CD8-positive, alpha-beta memory T cell (primary cell): Measurements from ENCODE around the gene POLR3G. TPM values are rescaled to one million over a fixed set of nuclear protein-coding genes. Genes with fewer than 3 reads are reported as not detected.

Experiments used
- CTCF ChIA-PET: fragments of 350-600 bp; sonication (Branson Sonifier 250); formaldehyde crosslinking; loops from one replicate; lab custom pipeline; 2021; ENCODE audit warnings: antibody characterized with exemption; lab: Charles Lee
- POLR2A ChIA-PET: fragments of 350-600 bp; sonication (Branson Sonifier 250); formaldehyde crosslinking; loops from one replicate; lab custom pipeline; 2021; ENCODE audit warnings: antibody characterized with exemption; lab: Charles Lee
- DNase-seq, 5 donors: peaks; one replicate each; pipeline versions ENCODE4 v3.0.0 to v3.0.0-alpha.2; 2020 to 2022; ENCODE audit warnings: mixed read lengths in 1 of 5
- H3K27ac ChIP-seq: one replicate; pipeline ENCODE4 v1.7.0; 2013; ENCODE audit warnings: low read depth, mild to moderate bottlenecking, low read length, moderate library complexity
- H3K27me3 ChIP-seq: 2 replicates; pipeline ENCODE4 v1.7.0; 2013; ENCODE audit warnings: low read length, mild to moderate bottlenecking; ENCODE audit not compliant: insufficient read depth, poor library complexity, severe bottlenecking
- H3K36me3 ChIP-seq: 2 replicates; pipeline ENCODE4 v1.7.0; 2013; ENCODE audit warnings: mild to moderate bottlenecking, low read length, moderate library complexity; ENCODE audit not compliant: insufficient read depth
- H3K4me1 ChIP-seq: 2 replicates; pipeline ENCODE4 v1.7.0; 2013; ENCODE audit warnings: mild to moderate bottlenecking, low read length, moderate library complexity; ENCODE audit not compliant: insufficient read depth
- H3K4me3 ChIP-seq: 2 replicates; pipeline ENCODE4 v1.7.0; 2013; ENCODE audit warnings: mild to moderate bottlenecking, low read length
- H3K9me3 ChIP-seq: 2 replicates; pipeline ENCODE4 v1.7.0; 2013; ENCODE audit warnings: mild to moderate bottlenecking, low read length
- H3K27ac Mint-ChIP-seq, 8 donors: one replicate each; pipeline ENCODE4 v1.8.0; 2020 to 2021; ENCODE audit warnings: mixed read lengths in 8 of 8, mild to moderate bottlenecking in 6 of 8, inconsistent platforms in 3 of 8, moderate library complexity in 3 of 8
- H3K27me3 Mint-ChIP-seq, 2 donors: one replicate each; pipeline ENCODE4 v1.8.0; 2020 to 2021; ENCODE audit warnings: mixed read lengths in 2 of 2, mild to moderate bottlenecking in 1 of 2, moderate library complexity in 1 of 2
- H3K36me3 Mint-ChIP-seq, 3 donors: one replicate each; pipeline ENCODE4 v1.8.0; 2020 to 2021; ENCODE audit warnings: mixed read lengths in 3 of 3, inconsistent platforms in 1 of 3, mild to moderate bottlenecking in 1 of 3
- H3K4me1 Mint-ChIP-seq, 3 donors: one replicate each; pipeline ENCODE4 v1.8.0; 2020 to 2021; ENCODE audit warnings: mixed read lengths in 3 of 3, inconsistent platforms in 1 of 3, mild to moderate bottlenecking in 1 of 3
- H3K4me3 Mint-ChIP-seq, 7 donors: one replicate each; pipeline ENCODE4 v1.8.0; 2020 to 2021; ENCODE audit warnings: mixed read lengths in 7 of 7, mild to moderate bottlenecking in 6 of 7, moderate library complexity in 4 of 7, inconsistent platforms in 2 of 7
- H3K9me3 Mint-ChIP-seq, 5 donors: one replicate each; pipeline ENCODE4 v1.8.0; 2020 to 2022; ENCODE audit warnings: mixed read lengths in 5 of 5, mild to moderate bottlenecking in 3 of 5, moderate library complexity in 2 of 5, inconsistent platforms in 1 of 5
- polyA plus RNA-seq: library from polyadenylated mRNA; unstranded; fragments of 300-500 nt; fragmentation: Illumina TruSeq; gene quantifications from one replicate; pipeline ENCODE4 v1.2.3, GENCODE V29; 2021
- total RNA-seq, 2 experiments: library from RNA; stranded (reverse); gene quantifications; one replicate each; pipeline ENCODE4 v1.2.3, GENCODE V29; 2021

POLR3G gene
- total and polyA plus RNA-seq, 3 experiments from 2014 or later = 1.3 to 15.1 (median 14.7) TPM

DNA sequence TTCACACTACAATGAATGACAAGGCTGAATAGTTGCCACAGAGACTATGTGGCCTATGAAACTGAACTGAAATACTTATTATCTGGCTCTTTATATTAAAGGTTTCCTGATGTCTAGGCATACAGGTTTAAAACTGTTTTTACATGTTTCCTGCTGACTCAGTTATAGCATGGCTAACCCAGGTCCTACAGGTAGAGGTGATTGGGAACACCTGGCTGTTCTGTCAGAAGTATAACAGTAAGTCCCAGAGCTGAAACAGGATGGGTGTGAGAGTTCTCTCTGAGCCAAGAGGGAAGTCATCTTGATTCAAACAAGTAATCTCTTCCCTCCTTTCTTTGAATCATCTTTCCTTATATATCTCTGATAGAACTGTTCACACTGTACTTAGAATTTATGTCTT lies 79.0 kb downstream of the POLR3G start:
- Mint-ChIP-seq H3K4me3 (no peak overlapping the region), H3K27ac (no peak overlapping the region), H3K27me3 (peaks cover 25 to 62% of the 10 kb centered on the region in 2 donors), H3K9me3 (no peaks in the 10 kb centered on the region), H3K36me3 (no peaks in the 10 kb centered on the region), H3K4me1 (peaks cover 6 to 11% (median 8%) of the 10 kb centered on the region in 3 donors)
- ChIA-PET POLR2A (no interaction called here), CTCF (no interaction called here)
- Histone ChIP-seq H3K9me3 (no peaks in the 10 kb centered on the region), H3K27me3 (peaks cover 13% of the 10 kb centered on the region), H3K4me1 (no peaks in the 10 kb centered on the region), H3K36me3 (no peaks in the 10 kb centered on the region), H3K4me3 (no peak overlapping the region), H3K27ac (no peak overlapping the region)
- no peak for DNase-seq

DNA sequence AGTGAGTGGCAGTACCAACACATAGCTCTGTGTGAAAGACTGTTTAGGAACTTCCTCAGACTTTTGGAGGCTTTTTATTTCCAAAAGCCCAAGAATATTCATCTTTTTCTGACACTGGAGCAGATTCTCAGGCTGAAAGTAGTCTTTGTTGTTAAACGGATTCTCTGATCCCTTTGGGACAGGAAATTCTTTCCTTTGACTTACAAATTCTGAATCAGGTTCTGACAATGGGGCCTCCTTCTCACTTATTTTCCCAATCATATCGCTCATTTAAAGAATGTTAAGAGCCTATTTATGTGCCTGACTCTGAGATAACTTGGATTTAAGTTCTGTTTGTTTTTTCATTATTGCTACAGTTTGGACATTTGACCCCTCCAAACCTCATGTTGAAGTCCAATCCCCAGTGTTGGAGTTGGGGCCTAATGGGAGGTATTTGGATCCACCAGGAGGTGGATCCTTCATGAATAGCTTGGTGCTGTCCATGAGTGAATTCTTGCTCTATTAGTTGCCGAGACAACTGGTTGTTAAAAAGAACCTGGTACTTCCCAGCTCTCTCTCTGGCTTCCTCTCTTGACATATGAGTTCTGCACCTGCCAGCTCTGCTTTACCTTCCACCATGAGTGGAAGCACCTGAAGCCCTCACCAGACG lies 79.8 kb downstream of the POLR3G start:
- Mint-ChIP-seq H3K9me3 (no peaks in the 10 kb centered on the region), H3K4me3 (no peak overlapping the region), H3K27ac (no peak overlapping the region), H3K36me3 (no peaks in the 10 kb centered on the region), H3K4me1 (peaks cover 10 to 16% (median 12%) of the 10 kb centered on the region in 3 donors), H3K27me3 (peaks cover 29 to 67% of the 10 kb centered on the region in 2 donors)
- Histone ChIP-seq H3K27ac (no peak overlapping the region), H3K4me3 (no peak overlapping the region), H3K27me3 (peaks cover 17% of the 10 kb centered on the region), H3K4me1 (no peaks in the 10 kb centered on the region), H3K36me3 (no peaks in the 10 kb centered on the region), H3K9me3 (no peaks in the 10 kb centered on the region)
- DNase-seq = no peak
- ChIA-PET POLR2A (no interaction called here), CTCF (no interaction called here)

DNA sequence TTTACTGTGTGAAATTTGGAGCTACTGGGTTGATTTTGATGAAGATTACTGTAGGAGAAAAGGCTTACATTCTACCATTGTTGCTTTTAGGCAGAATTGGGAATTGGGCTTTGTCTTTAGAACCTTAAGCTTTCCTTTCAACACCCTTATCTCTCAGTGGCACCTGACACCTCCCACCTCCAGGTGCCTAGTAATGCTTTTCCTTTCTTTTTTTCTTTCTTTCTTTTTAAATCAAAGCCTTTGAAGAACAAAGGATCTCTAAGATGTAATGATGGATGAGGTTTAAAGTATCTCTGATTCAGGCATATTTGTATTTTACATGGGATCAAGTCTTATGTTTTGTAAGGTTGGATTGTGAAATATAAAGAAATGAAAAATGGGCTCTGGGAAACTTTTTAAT lies 81.0 kb downstream of the POLR3G start:
- ChIA-PET POLR2A (no interaction called here), CTCF (no interaction called here)
- H3K4me1 Mint-ChIP-seq = peaks cover 10 to 16% (median 12%) of the 10 kb centered on the region in 3 donors
- H3K4me3 Mint-ChIP-seq = no peak overlapping the region
- no peaks in the 10 kb centered on the region for H3K4me1 ChIP-seq
- no peaks in the 10 kb centered on the region for H3K9me3 Mint-ChIP-seq
- H3K36me3 ChIP-seq = no peaks in the 10 kb centered on the region
- DNase-seq = no peak
- no peak overlapping the region for H3K27ac ChIP-seq
- peaks cover 30 to 75% of the 10 kb centered on the region in 2 donors for H3K27me3 Mint-ChIP-seq
- no peaks in the 10 kb centered on the region for H3K36me3 Mint-ChIP-seq
- peaks cover 17% of the 10 kb centered on the region for H3K27me3 ChIP-seq
- no peak overlapping the region for H3K27ac Mint-ChIP-seq
- no peaks in the 10 kb centered on the region for H3K9me3 ChIP-seq
- H3K4me3 ChIP-seq = no peak overlapping the region

DNA sequence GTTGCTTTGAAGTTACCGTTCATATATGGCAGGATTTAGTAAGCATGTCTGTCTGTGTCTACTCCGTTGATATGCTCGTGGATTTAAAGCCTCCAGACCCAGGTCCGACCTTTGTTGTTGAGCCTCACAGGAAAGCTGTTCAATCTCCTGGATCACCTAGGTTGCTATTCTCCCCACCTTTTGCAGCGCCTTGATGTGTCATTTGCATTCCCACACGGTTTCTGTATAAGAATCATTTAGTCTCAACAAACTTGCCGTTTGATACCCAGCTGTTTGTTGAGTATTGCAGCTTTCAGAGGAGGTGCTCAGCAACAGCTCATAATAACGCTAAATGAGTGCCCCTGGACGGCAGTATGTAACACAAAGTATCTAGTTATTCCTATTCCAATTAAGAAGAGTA lies 82.7 kb downstream of the POLR3G start:
- no peak overlapping the region for H3K4me3 ChIP-seq
- peaks cover 28 to 76% of the 10 kb centered on the region in 2 donors for H3K27me3 Mint-ChIP-seq
- H3K4me3 Mint-ChIP-seq = no peak overlapping the region
- peaks cover 27% of the 10 kb centered on the region for H3K27me3 ChIP-seq
- no peak overlapping the region for H3K27ac Mint-ChIP-seq
- DNase-seq = no peak
- H3K9me3 Mint-ChIP-seq = no peaks in the 10 kb centered on the region
- H3K4me1 ChIP-seq = no peaks in the 10 kb centered on the region
- H3K4me1 Mint-ChIP-seq = peaks cover 10 to 16% (median 12%) of the 10 kb centered on the region in 3 donors
- CTCF ChIA-PET = no interaction called here
- POLR2A ChIA-PET = no interaction called here
- no peaks in the 10 kb centered on the region for H3K36me3 Mint-ChIP-seq
- H3K27ac ChIP-seq = no peak overlapping the region
- no peaks in the 10 kb centered on the region for H3K36me3 ChIP-seq
- H3K9me3 ChIP-seq = no peaks in the 10 kb centered on the region

DNA sequence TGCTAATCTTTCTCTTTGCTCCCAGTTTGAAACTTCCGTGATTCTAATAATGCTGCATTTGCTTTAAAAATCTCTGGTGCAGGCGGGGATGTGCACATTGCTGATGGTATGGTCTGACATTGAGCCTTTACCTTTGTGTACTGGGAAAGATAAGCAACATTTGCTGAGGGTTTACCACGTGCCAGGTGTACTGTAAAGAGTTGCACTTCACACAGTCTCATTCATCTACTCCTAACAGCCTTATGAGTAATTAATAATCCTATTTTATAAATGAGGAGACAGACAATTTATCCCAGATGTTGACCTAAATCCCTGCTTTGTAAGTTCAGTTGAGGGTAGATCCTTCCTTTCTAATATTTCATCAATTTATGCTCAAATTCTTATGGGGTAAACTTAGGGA lies 83.2 kb downstream of the POLR3G start:
- Histone ChIP-seq H3K4me1 (no peaks in the 10 kb centered on the region), H3K27ac (no peak overlapping the region), H3K9me3 (no peaks in the 10 kb centered on the region), H3K4me3 (no peak overlapping the region), H3K27me3 (peaks cover 27% of the 10 kb centered on the region), H3K36me3 (no peaks in the 10 kb centered on the region)
- ChIA-PET CTCF (no interaction called here), POLR2A (no interaction called here)
- H3K27me3 Mint-ChIP-seq = peaks cover 28 to 75% of the 10 kb centered on the region in 2 donors
- H3K4me1 Mint-ChIP-seq = peaks cover 10 to 16% (median 12%) of the 10 kb centered on the region in 3 donors
- peak overlapping the region in 1 of 8 donors; percentile 41 for H3K27ac Mint-ChIP-seq
- DNase-seq = no peak
- peak overlapping the region in 6 of 7 donors; percentile 39 to 72 (median 58) for H3K4me3 Mint-ChIP-seq
- no peaks in the 10 kb centered on the region for H3K36me3 Mint-ChIP-seq
- no peaks in the 10 kb centered on the region for H3K9me3 Mint-ChIP-seq

DNA sequence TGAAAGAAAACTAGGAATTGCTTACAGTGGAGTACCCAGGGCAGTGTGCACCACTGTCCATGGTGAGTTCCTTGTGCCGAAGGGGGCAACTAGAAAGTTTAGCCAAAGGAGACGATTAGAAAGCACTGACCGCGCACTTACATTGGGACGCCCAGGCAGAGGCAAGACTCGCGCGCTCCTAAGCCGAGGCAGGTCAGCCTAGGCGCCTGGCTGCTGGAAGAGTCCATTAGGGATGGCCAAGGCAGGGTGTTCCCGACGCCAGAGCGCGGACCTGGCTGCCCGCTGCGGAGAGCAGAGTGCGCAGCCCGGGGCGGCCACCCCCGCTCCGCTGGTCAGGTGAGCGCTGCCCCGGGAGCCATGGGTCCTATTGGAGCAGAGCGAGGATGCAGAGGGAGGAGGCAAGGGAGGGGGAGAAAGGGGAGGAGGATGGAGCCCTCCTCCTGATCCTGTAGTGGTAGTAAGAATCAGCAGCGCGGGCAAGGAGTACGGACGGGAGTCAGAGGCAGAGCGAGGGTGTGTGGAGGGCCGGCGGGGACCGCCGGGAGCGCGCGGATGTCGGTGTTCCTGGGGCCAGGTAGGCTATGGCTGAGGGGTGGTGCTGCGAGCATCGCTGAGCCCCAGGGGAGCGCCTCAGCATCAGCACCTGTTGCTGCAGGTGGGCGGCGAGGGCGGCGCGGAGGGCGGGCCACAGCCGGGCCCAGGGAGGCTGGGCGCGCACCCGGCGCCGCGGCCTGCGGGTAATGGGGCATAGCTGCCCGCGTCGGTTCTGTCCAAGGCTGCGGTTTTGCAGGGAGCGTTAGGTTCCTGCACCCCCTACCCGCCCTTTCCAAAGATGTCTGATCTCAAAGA lies 83.9 kb downstream of the POLR3G start, which contains the start of gene ADGRV1:
Gene ADGRV1 (plus strand): TSS at position 454 of the 849 bp plus-strand sequence. CDS start 99 bp downstream, at position 553.
- H3K4me3 ChIP-seq = peak within 1 kb of the TSS; percentile 8
- peaks cover 28 to 75% of the 10 kb centered on the region in 2 donors for H3K27me3 Mint-ChIP-seq

DNA sequence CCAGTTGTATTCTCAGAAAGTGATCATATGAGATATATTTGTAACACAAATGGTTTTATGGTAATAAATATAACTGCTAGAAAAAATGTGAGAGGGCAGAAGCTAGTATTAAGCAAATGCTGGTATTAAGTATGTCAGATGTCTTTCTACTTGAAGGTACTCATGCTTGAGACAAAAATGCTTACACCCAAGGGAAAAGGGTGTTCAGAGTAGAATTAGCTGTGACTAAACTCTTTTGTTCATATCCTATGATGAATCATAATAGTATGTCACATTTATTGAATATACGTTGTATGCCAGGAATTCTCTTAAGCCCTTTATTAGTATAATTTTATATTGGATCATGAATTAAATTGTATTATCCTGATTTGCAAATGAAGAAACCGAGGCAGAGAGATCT lies 86.1 kb downstream of the POLR3G start:
- Mint-ChIP-seq H3K27me3 (peaks cover 25 to 72% of the 10 kb centered on the region in 2 donors), H3K9me3 (no peaks in the 10 kb centered on the region), H3K27ac (no peak overlapping the region), H3K4me3 (no peak overlapping the region), H3K4me1 (peaks cover 10 to 16% (median 12%) of the 10 kb centered on the region in 3 donors), H3K36me3 (peaks cover 0 to 2% (median 0%) of the 10 kb centered on the region in 3 donors)
- H3K27me3 ChIP-seq = peaks cover 27% of the 10 kb centered on the region
- no peaks in the 10 kb centered on the region for H3K9me3 ChIP-seq
- H3K27ac ChIP-seq = no peak overlapping the region
- H3K4me1 ChIP-seq = no peaks in the 10 kb centered on the region
- no peak for DNase-seq
- CTCF ChIA-PET = no interaction called here
- no peak overlapping the region for H3K4me3 ChIP-seq
- POLR2A ChIA-PET = no interaction called here
- no peaks in the 10 kb centered on the region for H3K36me3 ChIP-seq

More for the DNA sequence above, 83.9 kb downstream of the POLR3G start, which contains the start of gene ADGRV1:
- H3K36me3 ChIP-seq = no peaks in the 10 kb centered on the region
- H3K27ac ChIP-seq = no peak within 1 kb of the TSS
- CTCF ChIA-PET = no interaction called here
- H3K4me1 Mint-ChIP-seq = peaks cover 10 to 16% (median 12%) of the 10 kb centered on the region in 3 donors
- peak within 1 kb of the TSS in 1 of 8 donors; percentile 41 for H3K27ac Mint-ChIP-seq
- H3K36me3 Mint-ChIP-seq = no peaks in the 10 kb centered on the region
- H3K4me1 ChIP-seq = no peaks in the 10 kb centered on the region
- POLR2A ChIA-PET = no interaction called here
- peak in 1 of 5 donors; percentile 44 for DNase-seq
- no peaks in the 10 kb centered on the region for H3K9me3 Mint-ChIP-seq
- no peaks in the 10 kb centered on the region for H3K9me3 ChIP-seq
- H3K27me3 ChIP-seq = peaks cover 27% of the 10 kb centered on the region
- H3K4me3 Mint-ChIP-seq = peak within 1 kb of the TSS in 6 of 7 donors; percentile 39 to 72 (median 58)

DNA sequence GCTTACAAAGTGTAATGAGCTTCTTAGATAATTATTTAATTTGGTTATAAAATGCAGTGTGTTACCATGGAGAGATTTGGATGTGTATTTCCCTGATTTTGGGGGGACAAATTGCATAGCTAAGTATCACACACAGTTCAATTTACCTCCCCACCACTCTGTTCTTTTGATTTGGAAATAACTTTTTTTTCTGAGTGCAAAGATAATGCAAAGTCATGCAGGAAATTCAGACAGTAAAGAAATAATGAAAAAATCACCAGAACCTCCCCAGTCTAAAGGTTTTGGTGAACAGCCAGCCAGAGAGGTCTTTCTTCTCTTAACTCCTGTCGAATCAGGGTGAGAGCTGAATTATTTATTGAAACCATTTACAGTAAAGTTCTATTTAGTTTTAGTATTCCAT lies 87.1 kb downstream of the POLR3G start:
- no peaks in the 10 kb centered on the region for H3K9me3 ChIP-seq
- no peaks in the 10 kb centered on the region for H3K36me3 ChIP-seq
- H3K4me3 ChIP-seq = no peak overlapping the region
- ChIA-PET POLR2A (no interaction called here), CTCF (no interaction called here)
- Mint-ChIP-seq H3K4me3 (no peak overlapping the region), H3K9me3 (no peaks in the 10 kb centered on the region), H3K4me1 (peaks cover 10 to 16% (median 12%) of the 10 kb centered on the region in 3 donors), H3K27ac (no peak overlapping the region), H3K36me3 (peaks cover 0 to 2% (median 0%) of the 10 kb centered on the region in 3 donors), H3K27me3 (peaks cover 22 to 63% of the 10 kb centered on the region in 2 donors)
- peaks cover 27% of the 10 kb centered on the region for H3K27me3 ChIP-seq
- H3K4me1 ChIP-seq = no peaks in the 10 kb centered on the region
- no peak for DNase-seq
- no peak overlapping the region for H3K27ac ChIP-seq
